ENCODE data around the gene BAG2.

DNA sequence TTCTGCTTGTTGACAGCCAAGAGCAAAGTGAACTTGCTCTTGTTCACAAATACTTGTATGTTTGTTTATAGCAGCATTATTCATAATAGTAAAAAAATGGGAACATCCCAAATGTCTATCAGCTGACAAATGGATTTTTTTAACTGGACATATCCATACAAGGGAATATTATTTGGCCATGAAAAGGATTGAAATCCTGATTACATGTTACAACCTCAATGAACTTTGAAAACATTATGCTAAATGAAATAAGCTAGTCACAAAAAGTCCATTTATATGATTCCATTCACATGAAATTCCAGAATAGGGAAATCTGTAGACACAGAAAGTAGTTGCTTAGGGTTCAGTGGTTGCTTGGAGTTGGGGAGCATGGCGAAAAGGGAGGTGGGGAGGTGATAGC is 28.4 kb upstream of the BAG2 start:
- TF ChIP-seq, protein P1, sequence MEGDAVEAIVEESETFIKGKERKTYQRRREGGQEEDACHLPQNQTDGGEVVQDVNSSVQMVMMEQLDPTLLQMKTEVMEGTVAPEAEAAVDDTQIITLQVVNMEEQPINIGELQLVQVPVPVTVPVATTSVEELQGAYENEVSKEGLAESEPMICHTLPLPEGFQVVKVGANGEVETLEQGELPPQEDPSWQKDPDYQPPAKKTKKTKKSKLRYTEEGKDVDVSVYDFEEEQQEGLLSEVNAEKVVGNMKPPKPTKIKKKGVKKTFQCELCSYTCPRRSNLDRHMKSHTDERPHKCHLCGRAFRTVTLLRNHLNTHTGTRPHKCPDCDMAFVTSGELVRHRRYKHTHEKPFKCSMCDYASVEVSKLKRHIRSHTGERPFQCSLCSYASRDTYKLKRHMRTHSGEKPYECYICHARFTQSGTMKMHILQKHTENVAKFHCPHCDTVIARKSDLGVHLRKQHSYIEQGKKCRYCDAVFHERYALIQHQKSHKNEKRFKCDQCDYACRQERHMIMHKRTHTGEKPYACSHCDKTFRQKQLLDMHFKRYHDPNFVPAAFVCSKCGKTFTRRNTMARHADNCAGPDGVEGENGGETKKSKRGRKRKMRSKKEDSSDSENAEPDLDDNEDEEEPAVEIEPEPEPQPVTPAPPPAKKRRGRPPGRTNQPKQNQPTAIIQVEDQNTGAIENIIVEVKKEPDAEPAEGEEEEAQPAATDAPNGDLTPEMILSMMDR (IDR thresholded peaks at IDR 0.05; ENCODE audit: insufficient read depth, low read length, poor library complexity, severe bottlenecking): no peak
- TF ChIP-seq EZH2phosphoT487 (conservative IDR thresholded peaks at IDR 0.05; ENCODE audit: low read length): no peak
